ENCODE measurements around the gene UBE2D2. TPM values are rescaled to one million over a fixed set of nuclear protein-coding genes. Genes with fewer than 3 reads are reported as not detected.

Gene UBE2D2
- total and polyA plus RNA-seq, 2 donors = 94.7 to 98.7 TPM

GRCh38 chr5:139665626-139666025, 104.5 kb downstream of the UBE2D2 start:
- Histone ChIP-seq H3K4me3 (ENCODE audit: low read depth, low read length) (no peak overlapping the region), H3K36me3 (ENCODE audit: insufficient read depth) (no peaks in the 10 kb centered on the region), H3K27ac (ENCODE audit: low read depth) (no peak overlapping the region), H3K4me1 (ENCODE audit: insufficient read depth) (no peaks in the 10 kb centered on the region)
- no peak for DNase-seq (ENCODE audit: extremely low spot score)
- WGBS = 88% methylated on average over 11 of the region's 11 CpGs

GRCh38 chr5:139666551-139666950, 105.4 kb downstream of the UBE2D2 start:
- Histone ChIP-seq H3K4me3 (ENCODE audit: low read depth, low read length) (no peak overlapping the region), H3K36me3 (ENCODE audit: insufficient read depth) (no peaks in the 10 kb centered on the region), H3K4me1 (ENCODE audit: insufficient read depth) (no peaks in the 10 kb centered on the region), H3K27ac (ENCODE audit: low read depth) (no peak overlapping the region)
- 92% methylated on average over 7 of the region's 7 CpGs for WGBS
- no peak for DNase-seq (ENCODE audit: extremely low spot score)

GRCh38 chr5:139667001-139667729, 106.0 kb downstream of the UBE2D2 start:
- Histone ChIP-seq H3K4me3 (ENCODE audit: low read depth, low read length) (no peak overlapping the region), H3K27ac (ENCODE audit: low read depth) (no peak overlapping the region), H3K36me3 (ENCODE audit: insufficient read depth) (no peaks in the 10 kb centered on the region), H3K4me1 (ENCODE audit: insufficient read depth) (no peaks in the 10 kb centered on the region)
- 91% methylated on average over 2 of the region's 2 CpGs for WGBS
- no peak for DNase-seq (ENCODE audit: extremely low spot score)

GRCh38 chr5:139667730-139668063, 106.6 kb downstream of the UBE2D2 start:
- no peaks in the 10 kb centered on the region for H3K4me1 ChIP-seq (ENCODE audit: insufficient read depth)
- no peak for DNase-seq (ENCODE audit: extremely low spot score)
- peak overlapping the region; percentile 83 for H3K27ac ChIP-seq (ENCODE audit: low read depth)
- 34% methylated on average over 5 of the region's 5 CpGs for WGBS
- no peaks in the 10 kb centered on the region for H3K36me3 ChIP-seq (ENCODE audit: insufficient read depth)
- H3K4me3 ChIP-seq (ENCODE audit: low read depth, low read length) = peak overlapping the region; percentile 36

GRCh38 chr5:139668064-139668880, 107.1 kb downstream of the UBE2D2 start:
- Histone ChIP-seq H3K36me3 (ENCODE audit: insufficient read depth) (no peaks in the 10 kb centered on the region), H3K4me3 (ENCODE audit: low read depth, low read length) (peak overlapping the region; percentile 36), H3K27ac (ENCODE audit: low read depth) (peak overlapping the region; percentile 83), H3K4me1 (ENCODE audit: insufficient read depth) (no peaks in the 10 kb centered on the region)
- no peak for DNase-seq (ENCODE audit: extremely low spot score)
- WGBS = 5% methylated on average over 55 of the region's 55 CpGs

- 86% methylated on average over 18 of the region's 18 CpGs for WGBS
- H3K4me1 ChIP-seq (ENCODE audit: insufficient read depth) = no peaks in the 10 kb centered on the region
- H3K36me3 ChIP-seq (ENCODE audit: insufficient read depth) = no peaks in the 10 kb centered on the region
- H3K27ac ChIP-seq (ENCODE audit: low read depth) = peak overlapping the region; percentile 83
- no peak overlapping the region for H3K4me3 ChIP-seq (ENCODE audit: low read depth, low read length)
- DNase-seq (ENCODE audit: extremely low spot score) = no peak
These were observed 108.0 kb downstream of the UBE2D2 start for GRCh38 chr5:139668924-139669661.

- no peaks in the 10 kb centered on the region for H3K36me3 ChIP-seq (ENCODE audit: insufficient read depth)
- no peaks in the 10 kb centered on the region for H3K4me1 ChIP-seq (ENCODE audit: insufficient read depth)
These were observed 108.7 kb downstream of the UBE2D2 start for GRCh38 chr5:139669662-139670368.

GRCh38 chr5:139670369-139671095, 109.4 kb downstream of the UBE2D2 start:
- H3K27ac ChIP-seq (ENCODE audit: low read depth) = no peak overlapping the region
- DNase-seq (ENCODE audit: extremely low spot score) = no peak
- H3K4me3 ChIP-seq (ENCODE audit: low read depth, low read length) = no peak overlapping the region
- no peaks in the 10 kb centered on the region for H3K36me3 ChIP-seq (ENCODE audit: insufficient read depth)
- WGBS = 83% methylated on average over 16 of the region's 16 CpGs
- H3K4me1 ChIP-seq (ENCODE audit: insufficient read depth) = no peaks in the 10 kb centered on the region

More at GRCh38 chr5:139669662-139670368, 108.7 kb downstream of the UBE2D2 start:
- DNase-seq (ENCODE audit: extremely low spot score) = no peak
- Histone ChIP-seq H3K4me3 (ENCODE audit: low read depth, low read length) (no peak overlapping the region), H3K27ac (ENCODE audit: low read depth) (no peak overlapping the region)
- WGBS = 72% methylated on average over 23 of the region's 23 CpGs

GRCh38 chr5:139671096-139671841, 110.1 kb downstream of the UBE2D2 start:
- Histone ChIP-seq H3K4me3 (ENCODE audit: low read depth, low read length) (no peak overlapping the region), H3K27ac (ENCODE audit: low read depth) (no peak overlapping the region)
- DNase-seq (ENCODE audit: extremely low spot score) = no peak

GRCh38 chr5:139675213-139675612, 114.1 kb downstream of the UBE2D2 start:
- DNase-seq (ENCODE audit: extremely low spot score) = no peak
- Histone ChIP-seq H3K4me1 (ENCODE audit: insufficient read depth) (no peaks in the 10 kb centered on the region), H3K4me3 (ENCODE audit: low read depth, low read length) (no peak overlapping the region), H3K36me3 (ENCODE audit: insufficient read depth) (no peaks in the 10 kb centered on the region), H3K27ac (ENCODE audit: low read depth) (no peak overlapping the region)
- 93% methylated on average over 4 of the region's 4 CpGs for WGBS

More at GRCh38 chr5:139671096-139671841, 110.1 kb downstream of the UBE2D2 start:
- Histone ChIP-seq H3K4me1 (ENCODE audit: insufficient read depth) (no peaks in the 10 kb centered on the region), H3K36me3 (ENCODE audit: insufficient read depth) (no peaks in the 10 kb centered on the region)
- WGBS = 62% methylated on average over 20 of the region's 20 CpGs

GRCh38 chr5:139675825-139676224, 114.7 kb downstream of the UBE2D2 start:
- 87% methylated on average over 4 of the region's 4 CpGs for WGBS
- H3K36me3 ChIP-seq (ENCODE audit: insufficient read depth) = no peaks in the 10 kb centered on the region
- no peak for DNase-seq (ENCODE audit: extremely low spot score)
- H3K4me1 ChIP-seq (ENCODE audit: insufficient read depth) = no peaks in the 10 kb centered on the region
- H3K4me3 ChIP-seq (ENCODE audit: low read depth, low read length) = no peak overlapping the region
- H3K27ac ChIP-seq (ENCODE audit: low read depth) = no peak overlapping the region

GRCh38 chr5:139676406-139676805, 115.3 kb downstream of the UBE2D2 start:
- no peak for DNase-seq (ENCODE audit: extremely low spot score)
- Histone ChIP-seq H3K27ac (ENCODE audit: low read depth) (no peak overlapping the region), H3K4me3 (ENCODE audit: low read depth, low read length) (no peak overlapping the region), H3K36me3 (ENCODE audit: insufficient read depth) (no peaks in the 10 kb centered on the region), H3K4me1 (ENCODE audit: insufficient read depth) (no peaks in the 10 kb centered on the region)
- 84% methylated on average over 3 of the region's 3 CpGs for WGBS
